ENCODE results near the gene B3GALT4. TPM values are rescaled to one million over a fixed set of nuclear protein-coding genes. Genes with fewer than 3 reads are reported as not detected.
A peak's percentile ranks its signal among the peaks of the same experiment; 100 is the strongest.

Gene B3GALT4
- total and polyA plus RNA-seq, 2 of the 13 experiments (the other 11 are each of a cell fraction or from before 2014, with no cell fraction given): 0.04 to 0.27 TPM

GRCh38 chr6:33313709-33314514 lies 37.0 kb downstream of the B3GALT4 start, which contains the start of gene TAPBP (continued):
- TF ChIP-seq ZBTB4 (CRISPR knock-in tag; IDR thresholded peaks at IDR 0.05; ENCODE audit: borderline replicate concordance) (0 out of 2 replicates have a peak, but pooled peaks have one; percentile 29), ZMAT5 (CRISPR knock-in tag; IDR thresholded peaks at IDR 0.05; ENCODE audit: borderline replicate concordance, low read depth) (no peak), ZNF879 (CRISPR knock-in tag; IDR thresholded peaks at IDR 0.05) (0 out of 2 replicates have a peak, but pooled peaks have one; percentile 47), ZNF773 (CRISPR knock-in tag; IDR thresholded peaks at IDR 0.05; ENCODE audit: borderline replicate concordance) (peak; percentile 49; the same call in 1 of the 2 replicates), ZNF691 (CRISPR knock-in tag; IDR thresholded peaks at IDR 0.05; ENCODE audit: borderline replicate concordance, low read depth) (peak; percentile 30; the same call in 1 of the 2 replicates), FOXO4 (CRISPR knock-in tag; conservative IDR thresholded peaks at IDR 0.05) (no peak), ZNF569 (CRISPR knock-in tag; IDR thresholded peaks at IDR 0.05; ENCODE audit: borderline replicate concordance) (no peak), ZNF562 (CRISPR knock-in tag; IDR thresholded peaks at IDR 0.05; ENCODE audit: borderline replicate concordance) (no peak), ZNF121 (CRISPR knock-in tag; IDR thresholded peaks at IDR 0.05) (no peak), ZSCAN21 (CRISPR knock-in tag; IDR thresholded peaks at IDR 0.05; ENCODE audit: borderline replicate concordance) (no peak; the same call in 1 of the 2 replicates), ZNF317 (CRISPR knock-in tag; IDR thresholded peaks at IDR 0.05) (no peak; the same call in 1 of the 2 replicates), JARID2 (CRISPR knock-in tag; IDR thresholded peaks at IDR 0.05; ENCODE audit: insufficient replicate concordance) (no peak), ZNF7 (CRISPR knock-in tag; IDR thresholded peaks at IDR 0.05) (no peak), ZNF354B (CRISPR knock-in tag; IDR thresholded peaks at IDR 0.05) (no peak), ZNF414 (CRISPR knock-in tag; IDR thresholded peaks at IDR 0.05) (0 out of 2 replicates have a peak, but pooled peaks have one; percentile 34), RBM39 (IDR thresholded peaks at IDR 0.05; ENCODE audit: low read depth, low read length, poor library complexity, severe bottlenecking) (no peak), MED1 (CRISPR knock-in tag; IDR thresholded peaks at IDR 0.05) (peak; percentile 46; the same call in 1 of the 2 replicates), ZC3H13 (CRISPR knock-in tag; IDR thresholded peaks at IDR 0.05) (peak; percentile 92), ZSCAN29 (CRISPR knock-in tag; conservative IDR thresholded peaks at IDR 0.05) (no peak), MTA3 (CRISPR knock-in tag; IDR thresholded peaks at IDR 0.05) (no peak)
